IPS-15b (cell line): ENCODE results near the gene ODF2.
"Not testable (repeated sequence)": the region's sequence is repeated elsewhere in the genome, so short reads cannot be mapped to it uniquely, and the experiment has no call there.

Source experiments
- H3K27me3 ChIP-seq: one replicate; pipeline ENCODE4 v1.6.1; 2013; ENCODE audit warnings: low read length; ENCODE audit not compliant: control insufficient read depth, insufficient read depth
- H3K36me3 ChIP-seq: one replicate; pipeline ENCODE4 v1.6.1; 2013; ENCODE audit warnings: low read length; ENCODE audit not compliant: control insufficient read depth, insufficient read depth
- H3K4me1 ChIP-seq: one replicate; pipeline ENCODE4 v1.6.1; 2013; ENCODE audit warnings: mild to moderate bottlenecking, low read length; ENCODE audit not compliant: control insufficient read depth, insufficient read depth
- H3K4me3 ChIP-seq: one replicate; pipeline ENCODE4 v1.5.1; 2013; ENCODE audit warnings: low read depth, low read length
- H3K9ac ChIP-seq: one replicate; pipeline ENCODE4 v1.6.1; 2013; ENCODE audit warnings: low read depth, mild to moderate bottlenecking, low read length
- H3K9me3 ChIP-seq: one replicate; pipeline ENCODE4 v1.6.1; 2013; ENCODE audit warnings: mild to moderate bottlenecking, low read length; ENCODE audit not compliant: control insufficient read depth, insufficient read depth

Gene ODF2

GRCh38 chr9:128455849-128456612, at the start of gene ODF2:
Gene ODF2, plus strand, starts transcription at chr9:128456006. Its CDS starts 86 bp downstream, at chr9:128456092.
- H3K9me3 ChIP-seq, result no peaks in the 10 kb centered on the region
- H3K36me3 ChIP-seq, result no peaks in the 10 kb centered on the region
- H3K4me1 ChIP-seq, result no peaks in the 10 kb centered on the region
- H3K27me3 ChIP-seq, result peaks cover 40% of the 10 kb centered on the region
- H3K9ac ChIP-seq, result no peak within 1 kb of the TSS
- H3K4me3 ChIP-seq, result peak within 1 kb of the TSS; percentile 69

GRCh38 chr9:128406848-128407391, 48.9 kb upstream of the ODF2 start:
- Histone ChIP-seq H3K9ac (no peak overlapping the region), H3K36me3 (no peaks in the 10 kb centered on the region), H3K4me1 (peaks cover 19% of the 10 kb centered on the region), H3K9me3 (no peaks in the 10 kb centered on the region), H3K27me3 (peaks cover 96% of the 10 kb centered on the region), H3K4me3 (no peak overlapping the region)

GRCh38 chr9:128408963-128409431, 46.8 kb upstream of the ODF2 start:
- Histone ChIP-seq H3K4me3 (peak overlapping the region; percentile 6), H3K4me1 (peaks cover 21% of the 10 kb centered on the region), H3K36me3 (no peaks in the 10 kb centered on the region), H3K27me3 (peaks cover 89% of the 10 kb centered on the region), H3K9me3 (no peaks in the 10 kb centered on the region), H3K9ac (no peak overlapping the region)

GRCh38 chr9:128409450-128409849, 46.4 kb upstream of the ODF2 start:
- H3K9ac ChIP-seq, result no peak overlapping the region
- no peaks in the 10 kb centered on the region for H3K36me3 ChIP-seq
- no peak overlapping the region for H3K4me3 ChIP-seq
- peaks cover 89% of the 10 kb centered on the region for H3K27me3 ChIP-seq
- peaks cover 21% of the 10 kb centered on the region for H3K4me1 ChIP-seq
- H3K9me3 ChIP-seq, result no peaks in the 10 kb centered on the region

GRCh38 chr9:128409978-128410377, 45.8 kb upstream of the ODF2 start:
- H3K4me1 ChIP-seq, result peaks cover 21% of the 10 kb centered on the region
- no peak overlapping the region for H3K9ac ChIP-seq
- no peak overlapping the region for H3K4me3 ChIP-seq
- H3K9me3 ChIP-seq, result no peaks in the 10 kb centered on the region
- peaks cover 91% of the 10 kb centered on the region for H3K27me3 ChIP-seq
- H3K36me3 ChIP-seq, result no peaks in the 10 kb centered on the region

- Histone ChIP-seq H3K9me3 (no peaks in the 10 kb centered on the region), H3K36me3 (no peaks in the 10 kb centered on the region), H3K4me1 (peaks cover 21% of the 10 kb centered on the region), H3K9ac (no peak overlapping the region), H3K4me3 (peak overlapping the region; percentile 13), H3K27me3 (peaks cover 87% of the 10 kb centered on the region)
These were observed 44.3 kb upstream of the ODF2 start for GRCh38 chr9:128411364-128412119.

- H3K9me3 ChIP-seq, result no peaks in the 10 kb centered on the region
- H3K4me1 ChIP-seq, result peaks cover 19% of the 10 kb centered on the region
- no peak overlapping the region for H3K9ac ChIP-seq
- peaks cover 83% of the 10 kb centered on the region for H3K27me3 ChIP-seq
- H3K36me3 ChIP-seq, result no peaks in the 10 kb centered on the region
- H3K4me3 ChIP-seq, result peak overlapping the region; percentile 13
These were observed 43.6 kb upstream of the ODF2 start for GRCh38 chr9:128412120-128412790.

GRCh38 chr9:128413728-128414127, 42.1 kb upstream of the ODF2 start:
- H3K9ac ChIP-seq, H3K36me3 ChIP-seq, H3K9me3 ChIP-seq, H3K4me3 ChIP-seq: not testable (repeated sequence)
- H3K27me3 ChIP-seq, result peaks cover 82% of the 10 kb centered on the region
- H3K4me1 ChIP-seq, result peaks cover 11% of the 10 kb centered on the region

GRCh38 chr9:128414461-128414860, 41.3 kb upstream of the ODF2 start:
- H3K36me3 ChIP-seq, result no peaks in the 10 kb centered on the region
- H3K9ac ChIP-seq, result no peak overlapping the region
- no peak overlapping the region for H3K4me3 ChIP-seq
- H3K27me3 ChIP-seq, result peaks cover 83% of the 10 kb centered on the region
- no peaks in the 10 kb centered on the region for H3K9me3 ChIP-seq
- H3K4me1 ChIP-seq, result peaks cover 10% of the 10 kb centered on the region

- peaks cover 6% of the 10 kb centered on the region for H3K4me1 ChIP-seq
- peaks cover 82% of the 10 kb centered on the region for H3K27me3 ChIP-seq
- H3K9me3 ChIP-seq, result no peaks in the 10 kb centered on the region
- no peak overlapping the region for H3K4me3 ChIP-seq
- H3K9ac ChIP-seq, result no peak overlapping the region
- no peaks in the 10 kb centered on the region for H3K36me3 ChIP-seq
These were observed 40.5 kb upstream of the ODF2 start for GRCh38 chr9:128415281-128415680.

- no peak overlapping the region for H3K4me3 ChIP-seq
- H3K9me3 ChIP-seq, result no peaks in the 10 kb centered on the region
- no peak overlapping the region for H3K9ac ChIP-seq
- H3K4me1 ChIP-seq, result peaks cover 6% of the 10 kb centered on the region
- H3K27me3 ChIP-seq, result peaks cover 74% of the 10 kb centered on the region
- H3K36me3 ChIP-seq, result no peaks in the 10 kb centered on the region
These were observed 39.8 kb upstream of the ODF2 start for GRCh38 chr9:128416014-128416413.
